Measurements from ENCODE around the gene P2RY6. TPM values are rescaled to one million over a fixed set of nuclear protein-coding genes. Genes with fewer than 3 reads are reported as not detected.

Gene P2RY6
- total and polyA plus RNA-seq, 10 of the 15 experiments (the other 5 are each of a cell fraction or from before 2014, with no cell fraction given) = 0.05 to 0.90 (median 0.22) TPM; not detected in 4

DNA sequence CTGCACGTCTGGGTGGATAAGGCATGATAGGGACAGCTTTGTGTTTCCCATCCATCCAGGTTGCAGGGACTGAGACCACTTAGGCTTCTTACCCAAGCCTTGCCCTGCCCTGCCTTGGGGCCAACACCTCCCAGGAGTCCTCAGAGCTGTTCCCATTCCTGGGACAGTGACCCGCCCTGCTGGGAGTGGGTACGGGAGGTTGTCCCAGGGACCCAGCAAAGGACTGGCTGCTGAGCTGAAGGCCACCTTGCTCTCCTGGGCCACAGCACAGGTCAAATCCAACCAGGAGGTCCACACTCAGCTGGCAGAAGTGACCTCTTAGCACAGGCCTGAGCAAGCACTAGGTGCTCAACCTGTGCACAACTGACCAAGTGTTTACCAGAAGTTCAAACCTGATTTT, 19.1 kb downstream of the P2RY6 start:
- intact Hi-C loops (cut with micrococcal nuclease; ENCODE audit: unreplicated experiment) = no loop called here
- H4K20me1 ChIP-seq (ENCODE audit: control insufficient read depth, insufficient read depth) = no peaks in the 10 kb centered on the region
- FAIRE-seq (no peak), ATAC-seq (no peak), DNase-seq (ENCODE audit: low read depth, low spot score) (no peak)
- no peaks in the 10 kb centered on the region for H3K36me3 ChIP-seq (ENCODE audit: control insufficient read depth in 2 of 2, insufficient read depth in 2 of 2, low read length in 1 of 2)
- ChIA-PET POLR2A (interaction anchor here (0.9 to 1.0 kb wide), 2 partner anchors 21 to 46 kb away, joined by 3 to 4 read pairs; no protein-coding TSS in a partner anchor), CTCF (interaction anchor here (0.6 to 17.3 kb wide), 10 partner anchors 13 to 575 kb away, joined by 3 to 326 read pairs (median 15); partner anchors contain the start of gene ARHGEF17), SMC1A (ENCODE audit: uncharacterized antibody, unreplicated experiment) (interaction anchor here (0.9 to 2.3 kb wide), 4 partner anchors 19 to 44 kb away, joined by 3 to 11 read pairs (median 4); partner anchors contain the start of gene P2RY6), RAD21 (ENCODE audit: unreplicated experiment) (interaction anchor here (1.0 to 5.0 kb wide), 3 partner anchors 46 to 106 kb away, joined by 3 to 34 read pairs (median 3); no protein-coding TSS in a partner anchor)
- H3K4me2 ChIP-seq (ENCODE audit: control insufficient read depth, insufficient read depth) = no peak overlapping the region
- 85% methylated on average over 3 of the region's 3 CpGs for WGBS (ENCODE audit: insufficient coverage, insufficient replicate concordance, low lambda C conversion rate, missing lambda C conversion rate)
- H3K27me3 ChIP-seq (replicated peaks in 1 of 2; ENCODE audit: control insufficient read depth in 2 of 2, insufficient read depth in 2 of 2, low read length in 1 of 2) = no peaks in the 10 kb centered on the region; a peak in 2 of 4 replicates
- in situ Hi-C loops (cut with MboI) = loop anchor here (5.0 kb wide), 1 partner anchor 46 kb away; no protein-coding TSS in a partner anchor
- H3K27ac ChIP-seq (ENCODE audit: control insufficient read depth, insufficient read depth) = no peak overlapping the region
- H2AFZ ChIP-seq (ENCODE audit: control insufficient read depth, low read depth, low read length) = no peak overlapping the region
- H3K79me2 ChIP-seq (ENCODE audit: control insufficient read depth, insufficient read depth, low read length) = no peaks in the 10 kb centered on the region
- H3K9me3 ChIP-seq (replicated peaks; ENCODE audit: control insufficient read depth, insufficient read depth, low read length) = no peaks in the 10 kb centered on the region
- TF ChIP-seq, protein P1, sequence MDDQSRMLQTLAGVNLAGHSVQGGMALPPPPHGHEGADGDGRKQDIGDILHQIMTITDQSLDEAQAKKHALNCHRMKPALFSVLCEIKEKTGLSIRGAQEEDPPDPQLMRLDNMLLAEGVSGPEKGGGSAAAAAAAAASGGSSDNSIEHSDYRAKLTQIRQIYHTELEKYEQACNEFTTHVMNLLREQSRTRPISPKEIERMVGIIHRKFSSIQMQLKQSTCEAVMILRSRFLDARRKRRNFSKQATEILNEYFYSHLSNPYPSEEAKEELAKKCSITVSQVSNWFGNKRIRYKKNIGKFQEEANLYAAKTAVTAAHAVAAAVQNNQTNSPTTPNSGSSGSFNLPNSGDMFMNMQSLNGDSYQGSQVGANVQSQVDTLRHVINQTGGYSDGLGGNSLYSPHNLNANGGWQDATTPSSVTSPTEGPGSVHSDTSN (IDR thresholded peaks at IDR 0.05; ENCODE audit: insufficient replicate concordance, low read depth, low read length) = no peak
- TF ChIP-seq SP1 (IDR thresholded peaks at IDR 0.05; ENCODE audit: low read depth, low read length) (no peak), ZNF217 (IDR thresholded peaks at IDR 0.05) (no peak), SMARCA5 (IDR thresholded peaks at IDR 0.05) (no peak), PML (IDR thresholded peaks at IDR 0.05; ENCODE audit: low read length) (no peak), MTA2 (IDR thresholded peaks at IDR 0.05; ENCODE audit: low read depth) (no peak), BCLAF1 (IDR thresholded peaks at IDR 0.05) (no peak), WRNIP1 (IDR thresholded peaks at IDR 0.05; ENCODE audit: borderline replicate concordance, low read depth, low read length) (no peak)
- TF ChIP-seq, protein P2, sequence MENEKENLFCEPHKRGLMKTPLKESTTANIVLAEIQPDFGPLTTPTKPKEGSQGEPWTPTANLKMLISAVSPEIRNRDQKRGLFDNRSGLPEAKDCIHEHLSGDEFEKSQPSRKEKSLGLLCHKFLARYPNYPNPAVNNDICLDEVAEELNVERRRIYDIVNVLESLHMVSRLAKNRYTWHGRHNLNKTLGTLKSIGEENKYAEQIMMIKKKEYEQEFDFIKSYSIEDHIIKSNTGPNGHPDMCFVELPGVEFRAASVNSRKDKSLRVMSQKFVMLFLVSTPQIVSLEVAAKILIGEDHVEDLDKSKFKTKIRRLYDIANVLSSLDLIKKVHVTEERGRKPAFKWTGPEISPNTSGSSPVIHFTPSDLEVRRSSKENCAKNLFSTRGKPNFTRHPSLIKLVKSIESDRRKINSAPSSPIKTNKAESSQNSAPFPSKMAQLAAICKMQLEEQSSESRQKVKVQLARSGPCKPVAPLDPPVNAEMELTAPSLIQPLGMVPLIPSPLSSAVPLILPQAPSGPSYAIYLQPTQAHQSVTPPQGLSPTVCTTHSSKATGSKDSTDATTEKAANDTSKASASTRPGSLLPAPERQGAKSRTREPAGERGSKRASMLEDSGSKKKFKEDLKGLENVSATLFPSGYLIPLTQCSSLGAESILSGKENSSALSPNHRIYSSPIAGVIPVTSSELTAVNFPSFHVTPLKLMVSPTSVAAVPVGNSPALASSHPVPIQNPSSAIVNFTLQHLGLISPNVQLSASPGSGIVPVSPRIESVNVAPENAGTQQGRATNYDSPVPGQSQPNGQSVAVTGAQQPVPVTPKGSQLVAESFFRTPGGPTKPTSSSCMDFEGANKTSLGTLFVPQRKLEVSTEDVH (IDR thresholded peaks at IDR 0.05; ENCODE audit: low read depth, partially characterized antibody) = no peak
- H3K9ac ChIP-seq (ENCODE audit: control insufficient read depth, insufficient read depth, low read length) = no peak overlapping the region
- no peak overlapping the region for H3K4me3 ChIP-seq
- H3K4me1 ChIP-seq (ENCODE audit: control insufficient read depth, insufficient read depth, low read length) = peaks cover 23% of the 10 kb centered on the region
- no TSS peak for BruUV-seq (replicated peaks)
